Measurements from ENCODE around the gene SERGEF. TPM values are rescaled to one million over a fixed set of nuclear protein-coding genes. Genes with fewer than 3 reads are reported as not detected.

Gene SERGEF
- total and polyA plus RNA-seq, 2 experiments from 2014 or later = 29.8 to 64.0 TPM

DNA sequence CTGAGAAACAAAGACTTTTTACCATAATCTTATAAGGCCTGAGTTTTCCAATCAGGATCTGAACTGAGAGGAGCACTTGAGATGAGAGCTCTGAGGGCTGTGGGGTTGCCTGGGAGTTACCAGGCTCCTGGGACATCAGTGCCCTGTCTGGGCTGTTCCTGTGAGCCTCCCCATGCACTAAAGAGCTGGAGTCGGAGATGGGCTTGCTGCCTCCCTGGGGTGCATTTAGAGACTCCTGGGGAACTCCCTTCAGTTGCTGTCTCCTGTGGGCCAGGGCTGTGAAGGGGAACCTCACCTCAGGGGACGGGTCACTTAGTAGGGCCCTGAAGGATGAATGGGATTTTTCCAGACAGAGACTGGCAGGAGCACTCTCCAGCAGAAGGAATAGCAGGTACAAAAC, 244.9 kb downstream of the SERGEF start:
- H3K4me1 ChIP-seq (ENCODE audit: low read depth) = no peaks in the 10 kb centered on the region
- H3K36me3 ChIP-seq = no peaks in the 10 kb centered on the region
- TF ChIP-seq, protein P1, sequence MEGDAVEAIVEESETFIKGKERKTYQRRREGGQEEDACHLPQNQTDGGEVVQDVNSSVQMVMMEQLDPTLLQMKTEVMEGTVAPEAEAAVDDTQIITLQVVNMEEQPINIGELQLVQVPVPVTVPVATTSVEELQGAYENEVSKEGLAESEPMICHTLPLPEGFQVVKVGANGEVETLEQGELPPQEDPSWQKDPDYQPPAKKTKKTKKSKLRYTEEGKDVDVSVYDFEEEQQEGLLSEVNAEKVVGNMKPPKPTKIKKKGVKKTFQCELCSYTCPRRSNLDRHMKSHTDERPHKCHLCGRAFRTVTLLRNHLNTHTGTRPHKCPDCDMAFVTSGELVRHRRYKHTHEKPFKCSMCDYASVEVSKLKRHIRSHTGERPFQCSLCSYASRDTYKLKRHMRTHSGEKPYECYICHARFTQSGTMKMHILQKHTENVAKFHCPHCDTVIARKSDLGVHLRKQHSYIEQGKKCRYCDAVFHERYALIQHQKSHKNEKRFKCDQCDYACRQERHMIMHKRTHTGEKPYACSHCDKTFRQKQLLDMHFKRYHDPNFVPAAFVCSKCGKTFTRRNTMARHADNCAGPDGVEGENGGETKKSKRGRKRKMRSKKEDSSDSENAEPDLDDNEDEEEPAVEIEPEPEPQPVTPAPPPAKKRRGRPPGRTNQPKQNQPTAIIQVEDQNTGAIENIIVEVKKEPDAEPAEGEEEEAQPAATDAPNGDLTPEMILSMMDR (IDR thresholded peaks at IDR 0.05; ENCODE audit: low read depth, low read length) = no peak
- no peak for DNase-seq (ENCODE audit: low read depth in 1 of 2, low spot score in 1 of 2)
- no peak overlapping the region for H3K4me3 ChIP-seq
- no peaks in the 10 kb centered on the region for H3K9me3 ChIP-seq (ENCODE audit: low read depth)
- H3K27ac ChIP-seq = no peak overlapping the region
- H3K27me3 ChIP-seq = no peaks in the 10 kb centered on the region

DNA sequence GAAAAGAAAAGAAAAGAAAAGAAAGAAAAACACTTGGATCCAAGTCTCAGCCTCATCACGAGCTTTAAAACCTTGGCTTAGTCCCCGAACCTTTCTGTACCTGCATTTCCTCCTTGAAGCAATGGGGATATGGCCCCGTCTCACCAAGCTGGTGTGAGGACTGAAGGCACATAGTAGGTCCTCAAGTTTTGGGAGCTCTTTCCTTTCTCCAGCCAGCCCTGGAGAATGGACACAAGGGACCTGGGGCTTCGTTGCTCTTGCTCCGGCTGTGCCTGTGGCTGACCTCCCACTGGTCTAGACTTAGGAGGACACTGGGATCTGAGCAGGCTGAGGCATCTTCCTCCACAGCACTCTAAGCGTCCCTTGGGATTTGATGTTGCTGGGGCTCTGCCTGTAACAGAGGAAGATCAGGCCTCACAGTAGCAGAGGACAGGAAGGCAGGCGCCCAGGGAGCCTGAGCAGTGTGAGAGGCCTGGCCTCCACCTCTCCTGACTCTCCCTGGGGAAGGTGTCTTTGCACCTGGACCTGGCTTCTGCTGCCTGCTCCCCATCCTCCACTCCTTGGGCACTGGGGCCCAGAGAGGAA, 245.5 kb downstream of the SERGEF start:
- Histone ChIP-seq H3K36me3 (no peaks in the 10 kb centered on the region), H3K4me1 (ENCODE audit: low read depth) (no peaks in the 10 kb centered on the region), H3K27me3 (no peaks in the 10 kb centered on the region), H3K27ac (no peak overlapping the region), H3K4me3 (no peak overlapping the region), H3K9me3 (ENCODE audit: low read depth) (no peaks in the 10 kb centered on the region)
- TF ChIP-seq, protein P1 (IDR thresholded peaks at IDR 0.05; ENCODE audit: low read depth, low read length) = no peak
- DNase-seq (ENCODE audit: low read depth in 1 of 2, low spot score in 1 of 2) = no peak

DNA sequence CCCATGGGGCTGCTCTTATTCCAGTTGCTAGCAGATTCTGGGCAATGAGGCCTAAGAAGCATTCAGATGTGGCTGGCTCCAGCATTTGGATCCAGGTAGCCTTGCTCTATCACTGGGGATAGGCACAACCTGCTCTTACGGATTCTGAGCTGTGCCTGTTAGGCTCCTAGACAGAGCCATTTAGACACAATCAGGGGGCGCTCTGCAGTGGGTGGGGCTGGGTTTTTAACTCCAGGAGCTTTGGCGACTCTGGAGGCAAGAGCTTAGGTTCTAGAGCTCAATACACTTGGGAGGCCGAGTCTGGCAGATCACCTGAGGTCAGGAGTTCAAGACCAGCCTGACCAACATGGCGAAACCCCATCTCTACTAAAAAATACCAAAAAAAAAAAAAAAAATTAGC, 246.3 kb downstream of the SERGEF start:
- TF ChIP-seq, protein P1 (IDR thresholded peaks at IDR 0.05; ENCODE audit: low read depth, low read length) = no peak
- Histone ChIP-seq H3K27ac (no peak overlapping the region), H3K36me3 (no peaks in the 10 kb centered on the region), H3K4me1 (ENCODE audit: low read depth) (no peaks in the 10 kb centered on the region), H3K4me3 (no peak overlapping the region), H3K27me3 (no peaks in the 10 kb centered on the region), H3K9me3 (ENCODE audit: low read depth) (no peaks in the 10 kb centered on the region)
- no peak for DNase-seq (ENCODE audit: low read depth in 1 of 2, low spot score in 1 of 2)

DNA sequence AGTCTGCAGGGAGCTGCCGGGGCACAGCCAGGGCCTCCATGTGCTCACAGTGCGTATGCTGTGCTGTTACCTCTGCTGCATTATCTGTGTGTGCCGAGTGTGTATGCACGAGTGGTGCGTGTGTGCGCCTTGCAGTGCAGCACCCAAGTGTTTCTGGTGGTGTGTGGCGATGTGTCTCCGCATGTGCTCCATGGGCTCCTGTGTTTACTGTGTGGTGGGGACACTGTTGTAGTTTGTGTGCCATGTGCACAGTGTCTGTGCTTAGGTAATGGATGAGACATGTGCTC, 246.8 kb downstream of the SERGEF start:
- DNase-seq (ENCODE audit: low read depth in 1 of 2, low spot score in 1 of 2) = no peak
- Histone ChIP-seq H3K4me3 (no peak overlapping the region), H3K36me3 (no peaks in the 10 kb centered on the region), H3K27ac (no peak overlapping the region), H3K9me3 (ENCODE audit: low read depth) (no peaks in the 10 kb centered on the region), H3K27me3 (no peaks in the 10 kb centered on the region), H3K4me1 (ENCODE audit: low read depth) (no peaks in the 10 kb centered on the region)
- TF ChIP-seq, protein P1 (IDR thresholded peaks at IDR 0.05; ENCODE audit: low read depth, low read length) = no peak

DNA sequence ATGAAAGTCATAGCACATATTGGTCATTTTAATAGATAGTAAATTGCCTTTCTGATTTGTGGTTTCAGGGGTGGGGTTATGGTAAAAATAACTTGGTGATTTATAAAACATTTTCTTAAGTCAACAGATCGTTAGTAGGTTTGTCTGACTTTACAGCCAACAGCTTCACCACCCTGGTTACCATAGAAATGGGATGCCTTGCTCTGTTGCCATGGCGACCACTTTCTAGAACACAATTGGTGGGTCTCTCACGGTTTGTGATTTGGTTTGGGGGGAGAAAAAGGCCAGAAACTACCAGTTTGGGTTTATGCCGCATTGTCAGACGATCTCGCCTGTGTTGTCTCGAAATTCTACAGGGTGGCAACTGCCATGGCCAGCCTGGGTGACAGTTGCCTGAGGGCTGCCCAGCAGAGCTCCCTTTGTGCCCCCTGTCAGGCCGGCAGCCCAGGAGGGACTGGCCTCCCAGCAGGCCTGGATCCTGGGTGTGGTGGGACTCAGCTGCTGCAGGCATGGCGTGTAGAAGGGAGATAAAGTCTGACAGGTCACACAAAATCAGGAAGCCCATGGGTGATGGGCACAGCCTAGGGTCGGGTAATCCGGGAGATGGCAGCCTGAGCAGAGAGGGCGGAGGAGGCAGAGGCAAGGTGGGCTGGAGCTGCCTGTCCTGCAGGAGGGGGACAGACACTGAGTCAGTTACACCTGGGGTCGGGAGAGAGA, 247.3 kb downstream of the SERGEF start:
- no peak for DNase-seq (ENCODE audit: low read depth in 1 of 2, low spot score in 1 of 2)
- H3K27me3 ChIP-seq = no peaks in the 10 kb centered on the region
- H3K4me3 ChIP-seq = no peak overlapping the region
- H3K9me3 ChIP-seq (ENCODE audit: low read depth) = no peaks in the 10 kb centered on the region
- H3K4me1 ChIP-seq (ENCODE audit: low read depth) = no peaks in the 10 kb centered on the region
- no peak overlapping the region for H3K27ac ChIP-seq
- TF ChIP-seq, protein P1 (IDR thresholded peaks at IDR 0.05; ENCODE audit: low read depth, low read length) = no peak
- no peaks in the 10 kb centered on the region for H3K36me3 ChIP-seq

All from cardiac muscle cell (in vitro differentiated cells and primary cell).